ENCODE data around the gene SRL. TPM values are rescaled to one million over a fixed set of nuclear protein-coding genes. Genes with fewer than 3 reads are reported as not detected.

SRL gene
- total and polyA plus RNA-seq, 2 of the 8 experiments (the other 6 are each of a cell fraction or from before 2014, with no cell fraction given), result 0.05 TPM; not detected in 1

DNA sequence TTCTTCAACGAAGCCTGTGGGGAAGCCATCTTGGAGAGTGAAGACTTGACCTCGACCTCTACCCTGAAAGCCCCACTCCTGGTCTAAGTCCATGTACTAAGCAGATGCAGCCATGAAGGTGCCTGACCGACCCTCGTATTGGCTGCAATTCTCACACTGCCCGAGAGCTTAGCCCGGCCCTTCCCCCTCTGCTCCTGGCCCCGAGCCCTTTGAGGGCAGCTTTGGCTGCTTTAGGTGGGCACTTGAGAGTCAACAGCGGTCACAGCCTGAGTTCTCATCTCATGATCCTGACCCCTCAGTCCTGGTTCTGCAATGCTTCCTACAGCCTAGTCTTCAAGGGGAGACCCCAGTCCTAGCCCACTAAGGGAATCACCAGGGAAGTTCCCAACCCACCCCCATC is 35.9 kb downstream of the SRL start:
- Histone ChIP-seq H3K18ac (ENCODE audit: extremely low read depth, low read length) (no peak overlapping the region), H3K9me3 (ENCODE audit: insufficient read depth in 2 of 2, low read depth in 1 of 2, low read length in 1 of 2) (no peaks in the 10 kb centered on the region), H3K27ac (ENCODE audit: low read depth, low read length) (no peak overlapping the region), H3K14ac (ENCODE audit: insufficient read length) (no peak overlapping the region), H2AK5ac (ENCODE audit: low read depth, low read length) (no peak overlapping the region), H2BK12ac (ENCODE audit: low read depth, low read length) (no peak overlapping the region), H2BK20ac (ENCODE audit: low read length) (no peak overlapping the region), H2BK120ac (replicated peaks; ENCODE audit: low read depth, low read length) (no peak overlapping the region), H3K79me1 (ENCODE audit: low read depth, low read length) (no peaks in the 10 kb centered on the region), H3K36me3 (ENCODE audit: control insufficient read depth in 2 of 4, insufficient read depth in 4 of 4, low read length in 3 of 4) (no peaks in the 10 kb centered on the region), H3K23ac (ENCODE audit: insufficient read length) (no peak overlapping the region), H3K4me2 (ENCODE audit: insufficient read depth in 1 of 2, low read depth in 2 of 2, low read length in 2 of 2) (no peak overlapping the region), H3K23me2 (ENCODE audit: low read depth, low read length) (no peaks in the 10 kb centered on the region), H2BK15ac (ENCODE audit: low read length) (no peak overlapping the region), H3K4me1 (replicated peaks in 1 of 4; ENCODE audit: control insufficient read depth in 3 of 4, insufficient read depth in 4 of 4, low read length in 3 of 4) (0 out of 7 replicates have a peak, but pooled peaks cover 0 to 2% (median 0%) of the 10 kb centered on the region in 4 experiments), H4K20me1 (replicated peaks in 1 of 2; ENCODE audit: control insufficient read depth in 1 of 2, insufficient read depth in 2 of 2, low read length in 2 of 2) (no peaks in the 10 kb centered on the region), H3K4me3 (ENCODE audit: extremely low read depth in 1 of 4, insufficient read depth in 2 of 4, low read depth in 3 of 4, low read length in 4 of 4) (no peak overlapping the region), H2BK5ac (ENCODE audit: low read depth, low read length) (no peak overlapping the region), H3K4ac (replicated peaks; ENCODE audit: insufficient read length, low read depth, low read length) (no peak overlapping the region), H3K79me2 (ENCODE audit: control insufficient read depth in 1 of 2, insufficient read depth in 2 of 2, low read length in 2 of 2) (no peaks in the 10 kb centered on the region), H3K9ac (replicated peaks in 1 of 4; ENCODE audit: extremely low read depth in 1 of 4, low read depth in 3 of 4, low read length in 3 of 4) (no peak overlapping the region), H3K56ac (replicated peaks; ENCODE audit: insufficient read length, low read depth, low read length) (no peak overlapping the region), H4K91ac (replicated peaks; ENCODE audit: insufficient read length, low read length) (no peak overlapping the region), H4K8ac (ENCODE audit: extremely low read depth, insufficient read depth, low read length) (no peak overlapping the region), H3K27me3 (replicated peaks in 1 of 4; ENCODE audit: control insufficient read depth in 3 of 4, extremely low read depth in 1 of 4, insufficient read depth in 3 of 4, low read length in 3 of 4) (no peaks in the 10 kb centered on the region; a peak in 1 of 7 replicates), H4K5ac (ENCODE audit: insufficient read length, low read depth, low read length) (no peak overlapping the region), H2AFZ (ENCODE audit: low read length) (no peak overlapping the region)
- WGBS, 2 experiments (ENCODE audit: extremely low coverage in 1 of 2, insufficient coverage in 1 of 2, insufficient read length in 1 of 2, insufficient replicate concordance in 2 of 2, low coverage in 1 of 2, low lambda C conversion rate in 2 of 2, missing lambda C conversion rate in 1 of 2), result 95% methylated on average over 6 of the region's 8 CpGs; no CpG with 5 or more reads in 1 of the 2 experiments
- FAIRE-seq (no peak), DNase-seq (ENCODE audit: low read depth in 1 of 2, low spot score in 2 of 2) (no peak)
- ChIA-PET CTCF (ENCODE audit: partially characterized antibody) (interaction anchor here (0.6 to 1.6 kb wide), 5 partner anchors 18 to 1754 kb away, joined by 3 to 4 read pairs (median 4); no protein-coding TSS in a partner anchor), POLR2A (ENCODE audit: partially characterized antibody) (interaction anchor here (0.7 kb wide), 1 partner anchor 134 kb away, joined by 3 read pairs; no protein-coding TSS in a partner anchor)
- TF ChIP-seq SP4 (IDR thresholded peaks at IDR 0.05; ENCODE audit: low read length), result no peak
- no peak for TF ChIP-seq ZNF274 (IDR thresholded peaks at IDR 0.05; ENCODE audit: borderline replicate concordance, extremely low read depth, low read length)
- TF ChIP-seq SIX5 (IDR thresholded peaks at IDR 0.05; ENCODE audit: low read depth, low read length), result no peak
- no peak for TF ChIP-seq RXRA (IDR thresholded peaks at IDR 0.05; ENCODE audit: insufficient read depth, low read depth, low read length)
- TF ChIP-seq PHF8 (conservative IDR thresholded peaks at IDR 0.05; ENCODE audit: low read depth, low read length), result no peak
- TF ChIP-seq SIRT6 (IDR thresholded peaks at IDR 0.05; ENCODE audit: low read length), result no peak
- no peak for TF ChIP-seq BCL11A (IDR thresholded peaks at IDR 0.05; ENCODE audit: low read depth in 2 of 2, low read length in 2 of 2)
- TF ChIP-seq RNF2 (IDR thresholded peaks at IDR 0.05; ENCODE audit: borderline replicate concordance, low read depth, low read length, missing control alignments, poor library complexity, severe bottlenecking), result no peak
- no peak for TF ChIP-seq KDM5A (IDR thresholded peaks at IDR 0.05; ENCODE audit: low read length)
- TF ChIP-seq TAF7 (optimal IDR thresholded peaks at IDR 0.05; ENCODE audit: borderline replicate concordance, low read depth, low read length), result no peak
- no peak for TF ChIP-seq ASH2L (IDR thresholded peaks at IDR 0.05; ENCODE audit: low read length)
- no peak for TF ChIP-seq EP300 (IDR thresholded peaks at IDR 0.05; ENCODE audit: borderline replicate concordance in 1 of 2, low read depth in 2 of 2, low read length in 2 of 2)
- TF ChIP-seq, protein P1, sequence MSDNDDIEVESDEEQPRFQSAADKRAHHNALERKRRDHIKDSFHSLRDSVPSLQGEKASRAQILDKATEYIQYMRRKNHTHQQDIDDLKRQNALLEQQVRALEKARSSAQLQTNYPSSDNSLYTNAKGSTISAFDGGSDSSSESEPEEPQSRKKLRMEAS (IDR thresholded peaks at IDR 0.05), result no peak

Data from H1 (cell line).